AG09309 (cell line): ENCODE results near the gene BCAT1.
"Not testable (repeated sequence)": the region's sequence is repeated elsewhere in the genome, so short reads cannot be mapped to it uniquely, and the experiment has no call there.

Source experiments
- DNase-seq: peaks from one replicate; pipeline ENCODE4 v3.0.0-alpha.2; 2010; ENCODE audit warnings: low read depth
- H3K4me3 ChIP-seq: 2 replicates; pipeline ENCODE4 v1.5.1; 2011; ENCODE audit warnings: mild to moderate bottlenecking, low read depth, low read length, moderate library complexity; ENCODE audit not compliant: control insufficient read depth
- TF ChIP-seq, protein P1 (sequence below): IDR thresholded peaks from 2 replicates; pipeline ENCODE4 v1.5.1; 2011; ENCODE audit warnings: mild to moderate bottlenecking, low read depth, low read length, inconsistent platforms; ENCODE audit not compliant: insufficient read depth, control insufficient read depth; ENCODE audit errors: missing control alignments

The BCAT1 gene

DNA sequence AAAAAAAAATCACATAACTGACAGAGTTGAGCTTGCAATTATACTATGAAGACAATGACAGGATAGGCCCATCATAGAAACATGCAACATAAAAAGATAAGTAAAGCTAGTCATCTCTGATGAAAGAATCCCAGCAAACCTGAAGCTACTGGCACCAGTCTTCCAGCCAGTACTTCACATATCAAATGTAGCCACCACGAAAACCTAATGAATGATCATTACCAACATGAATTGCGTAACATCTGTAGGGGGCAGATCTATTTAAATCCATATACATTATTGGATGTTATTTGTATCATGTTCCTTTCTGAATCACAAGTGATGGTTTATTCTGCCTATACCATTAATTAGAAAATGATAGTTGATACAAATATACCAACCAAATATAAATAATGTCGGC lies 73.9 kb downstream of the BCAT1 start:
- no peak overlapping the region for H3K4me3 ChIP-seq
- DNase-seq = no peak
- TF ChIP-seq, protein P1, sequence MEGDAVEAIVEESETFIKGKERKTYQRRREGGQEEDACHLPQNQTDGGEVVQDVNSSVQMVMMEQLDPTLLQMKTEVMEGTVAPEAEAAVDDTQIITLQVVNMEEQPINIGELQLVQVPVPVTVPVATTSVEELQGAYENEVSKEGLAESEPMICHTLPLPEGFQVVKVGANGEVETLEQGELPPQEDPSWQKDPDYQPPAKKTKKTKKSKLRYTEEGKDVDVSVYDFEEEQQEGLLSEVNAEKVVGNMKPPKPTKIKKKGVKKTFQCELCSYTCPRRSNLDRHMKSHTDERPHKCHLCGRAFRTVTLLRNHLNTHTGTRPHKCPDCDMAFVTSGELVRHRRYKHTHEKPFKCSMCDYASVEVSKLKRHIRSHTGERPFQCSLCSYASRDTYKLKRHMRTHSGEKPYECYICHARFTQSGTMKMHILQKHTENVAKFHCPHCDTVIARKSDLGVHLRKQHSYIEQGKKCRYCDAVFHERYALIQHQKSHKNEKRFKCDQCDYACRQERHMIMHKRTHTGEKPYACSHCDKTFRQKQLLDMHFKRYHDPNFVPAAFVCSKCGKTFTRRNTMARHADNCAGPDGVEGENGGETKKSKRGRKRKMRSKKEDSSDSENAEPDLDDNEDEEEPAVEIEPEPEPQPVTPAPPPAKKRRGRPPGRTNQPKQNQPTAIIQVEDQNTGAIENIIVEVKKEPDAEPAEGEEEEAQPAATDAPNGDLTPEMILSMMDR = no peak

- DNase-seq = no peak
- TF ChIP-seq, protein P1 = no peak
- no peak overlapping the region for H3K4me3 ChIP-seq
Measured at GRCh38 chr12:24872211-24872610, 76.7 kb downstream of the BCAT1 start.

- DNase-seq, H3K4me3 ChIP-seq: not testable (repeated sequence)
Measured at GRCh38 chr12:24866139-24866538, 82.8 kb downstream of the BCAT1 start.

- no peak for DNase-seq
- TF ChIP-seq, protein P1 = no peak
Measured at GRCh38 chr12:24864796-24865125, 84.1 kb downstream of the BCAT1 start.

GRCh38 chr12:24861766-24862540 lies 86.9 kb downstream of the BCAT1 start:
- TF ChIP-seq, protein P1 = no peak
- no peak for DNase-seq
- no peak overlapping the region for H3K4me3 ChIP-seq

More at GRCh38 chr12:24864796-24865125, 84.1 kb downstream of the BCAT1 start:
- H3K4me3 ChIP-seq = no peak overlapping the region

GRCh38 chr12:24860546-24860945 lies 88.4 kb downstream of the BCAT1 start:
- TF ChIP-seq, protein P1 = no peak
- no peak for DNase-seq
- H3K4me3 ChIP-seq = no peak overlapping the region

- no peak overlapping the region for H3K4me3 ChIP-seq
- TF ChIP-seq, protein P1 = no peak
- no peak for DNase-seq
Measured at GRCh38 chr12:24856541-24856940, 92.4 kb downstream of the BCAT1 start.
